Measurements from ENCODE around the gene PDE4D. TPM values are rescaled to one million over a fixed set of nuclear protein-coding genes. Genes with fewer than 3 reads are reported as not detected.

PDE4D gene
- total RNA-seq, 1 experiment from 2014 or later = 2.4 TPM

GRCh38 chr5:59571067-59571466, 322.5 kb downstream of the PDE4D start:
- Histone ChIP-seq H3K27ac (ENCODE audit: low read length) (no peak overlapping the region), H3K9me3 (ENCODE audit: control insufficient read depth, insufficient read depth, low read depth, low read length) (no peaks in the 10 kb centered on the region), H3K27me3 (ENCODE audit: control insufficient read depth, insufficient read depth, low read length) (no peaks in the 10 kb centered on the region), H3K36me3 (ENCODE audit: control insufficient read depth, insufficient read depth, low read length) (no peaks in the 10 kb centered on the region), H3K4me1 (ENCODE audit: control insufficient read depth, insufficient read depth, low read length) (no peaks in the 10 kb centered on the region), H3K4me3 (ENCODE audit: low read depth in 2 of 2, low read length in 2 of 2) (no peak overlapping the region)
- ChIA-PET CTCF (no interaction called here), POLR2A (no interaction called here)
- no peak for ATAC-seq
- BruUV-seq (replicated peaks) = no TSS peak
- intact Hi-C loops (cut with micrococcal nuclease; ENCODE audit: unreplicated experiment) (no loop called here), in situ Hi-C loops (cut with HindIII; ENCODE audit: low pct_unique_long_range_greater_than_20kb, low sequenced_read_pairs) (no loop called here)
- no peak for DNase-seq (ENCODE audit: low read depth, low spot score)
- TF ChIP-seq, protein P1, sequence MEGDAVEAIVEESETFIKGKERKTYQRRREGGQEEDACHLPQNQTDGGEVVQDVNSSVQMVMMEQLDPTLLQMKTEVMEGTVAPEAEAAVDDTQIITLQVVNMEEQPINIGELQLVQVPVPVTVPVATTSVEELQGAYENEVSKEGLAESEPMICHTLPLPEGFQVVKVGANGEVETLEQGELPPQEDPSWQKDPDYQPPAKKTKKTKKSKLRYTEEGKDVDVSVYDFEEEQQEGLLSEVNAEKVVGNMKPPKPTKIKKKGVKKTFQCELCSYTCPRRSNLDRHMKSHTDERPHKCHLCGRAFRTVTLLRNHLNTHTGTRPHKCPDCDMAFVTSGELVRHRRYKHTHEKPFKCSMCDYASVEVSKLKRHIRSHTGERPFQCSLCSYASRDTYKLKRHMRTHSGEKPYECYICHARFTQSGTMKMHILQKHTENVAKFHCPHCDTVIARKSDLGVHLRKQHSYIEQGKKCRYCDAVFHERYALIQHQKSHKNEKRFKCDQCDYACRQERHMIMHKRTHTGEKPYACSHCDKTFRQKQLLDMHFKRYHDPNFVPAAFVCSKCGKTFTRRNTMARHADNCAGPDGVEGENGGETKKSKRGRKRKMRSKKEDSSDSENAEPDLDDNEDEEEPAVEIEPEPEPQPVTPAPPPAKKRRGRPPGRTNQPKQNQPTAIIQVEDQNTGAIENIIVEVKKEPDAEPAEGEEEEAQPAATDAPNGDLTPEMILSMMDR (IDR thresholded peaks at IDR 0.05) = no peak

GRCh38 chr5:59569608-59570334, 323.8 kb downstream of the PDE4D start:
- H3K27ac ChIP-seq (ENCODE audit: low read length) = no peak overlapping the region
- ATAC-seq (no peak), DNase-seq (ENCODE audit: low read depth, low spot score) (no peak)
- ChIA-PET CTCF (no interaction called here), POLR2A (interaction anchor here (0.5 kb wide), 1 partner anchor 84 kb away, joined by 14 read pairs; no protein-coding TSS in a partner anchor)
- no TSS peak for BruUV-seq (replicated peaks)
- no peak for TF ChIP-seq REST (IDR thresholded peaks at IDR 0.05; ENCODE audit: insufficient read depth in 1 of 2, low read depth in 2 of 2, low read length in 1 of 2)
- TF ChIP-seq, protein P1 (IDR thresholded peaks at IDR 0.05) = no peak
- no peaks in the 10 kb centered on the region for H3K36me3 ChIP-seq (ENCODE audit: control insufficient read depth, insufficient read depth, low read length)
- no peaks in the 10 kb centered on the region for H3K4me1 ChIP-seq (ENCODE audit: control insufficient read depth, insufficient read depth, low read length)
- no peak overlapping the region for H3K4me3 ChIP-seq (ENCODE audit: low read depth in 2 of 2, low read length in 2 of 2)
- no peaks in the 10 kb centered on the region for H3K27me3 ChIP-seq (ENCODE audit: control insufficient read depth, insufficient read depth, low read length)
- intact Hi-C loops (cut with micrococcal nuclease; ENCODE audit: unreplicated experiment) (no loop called here), in situ Hi-C loops (cut with HindIII; ENCODE audit: low pct_unique_long_range_greater_than_20kb, low sequenced_read_pairs) (no loop called here)
- H3K9me3 ChIP-seq (ENCODE audit: control insufficient read depth, insufficient read depth, low read depth, low read length) = no peaks in the 10 kb centered on the region

- ChIA-PET CTCF (no interaction called here), POLR2A (no interaction called here)
- intact Hi-C loops (cut with micrococcal nuclease; ENCODE audit: unreplicated experiment) (no loop called here), in situ Hi-C loops (cut with HindIII; ENCODE audit: low pct_unique_long_range_greater_than_20kb, low sequenced_read_pairs) (no loop called here)
- Histone ChIP-seq H3K27ac (ENCODE audit: low read length) (no peak overlapping the region), H3K36me3 (ENCODE audit: control insufficient read depth, insufficient read depth, low read length) (no peaks in the 10 kb centered on the region), H3K4me1 (ENCODE audit: control insufficient read depth, insufficient read depth, low read length) (no peaks in the 10 kb centered on the region), H3K4me3 (ENCODE audit: low read depth in 2 of 2, low read length in 2 of 2) (no peak overlapping the region), H3K9me3 (ENCODE audit: control insufficient read depth, insufficient read depth, low read depth, low read length) (no peaks in the 10 kb centered on the region), H3K27me3 (ENCODE audit: control insufficient read depth, insufficient read depth, low read length) (no peaks in the 10 kb centered on the region)
- TF ChIP-seq, protein P1 (IDR thresholded peaks at IDR 0.05) = no peak
- no peak for TF ChIP-seq TCF7L2 (IDR thresholded peaks at IDR 0.05; ENCODE audit: low read depth, low read length)
- TF ChIP-seq REST (IDR thresholded peaks at IDR 0.05; ENCODE audit: insufficient read depth in 1 of 2, low read depth in 2 of 2, low read length in 1 of 2) = no peak
- ATAC-seq (no peak), DNase-seq (ENCODE audit: low read depth, low spot score) (no peak)
- BruUV-seq (replicated peaks) = no TSS peak
These were observed 324.4 kb downstream of the PDE4D start for GRCh38 chr5:59569158-59569557.
